Measurements from ENCODE around the gene CARD6.
"Not testable (repeated sequence)": the region's sequence is repeated elsewhere in the genome, so short reads cannot be mapped to it uniquely, and the experiment has no call there.

Gene CARD6, protein sequence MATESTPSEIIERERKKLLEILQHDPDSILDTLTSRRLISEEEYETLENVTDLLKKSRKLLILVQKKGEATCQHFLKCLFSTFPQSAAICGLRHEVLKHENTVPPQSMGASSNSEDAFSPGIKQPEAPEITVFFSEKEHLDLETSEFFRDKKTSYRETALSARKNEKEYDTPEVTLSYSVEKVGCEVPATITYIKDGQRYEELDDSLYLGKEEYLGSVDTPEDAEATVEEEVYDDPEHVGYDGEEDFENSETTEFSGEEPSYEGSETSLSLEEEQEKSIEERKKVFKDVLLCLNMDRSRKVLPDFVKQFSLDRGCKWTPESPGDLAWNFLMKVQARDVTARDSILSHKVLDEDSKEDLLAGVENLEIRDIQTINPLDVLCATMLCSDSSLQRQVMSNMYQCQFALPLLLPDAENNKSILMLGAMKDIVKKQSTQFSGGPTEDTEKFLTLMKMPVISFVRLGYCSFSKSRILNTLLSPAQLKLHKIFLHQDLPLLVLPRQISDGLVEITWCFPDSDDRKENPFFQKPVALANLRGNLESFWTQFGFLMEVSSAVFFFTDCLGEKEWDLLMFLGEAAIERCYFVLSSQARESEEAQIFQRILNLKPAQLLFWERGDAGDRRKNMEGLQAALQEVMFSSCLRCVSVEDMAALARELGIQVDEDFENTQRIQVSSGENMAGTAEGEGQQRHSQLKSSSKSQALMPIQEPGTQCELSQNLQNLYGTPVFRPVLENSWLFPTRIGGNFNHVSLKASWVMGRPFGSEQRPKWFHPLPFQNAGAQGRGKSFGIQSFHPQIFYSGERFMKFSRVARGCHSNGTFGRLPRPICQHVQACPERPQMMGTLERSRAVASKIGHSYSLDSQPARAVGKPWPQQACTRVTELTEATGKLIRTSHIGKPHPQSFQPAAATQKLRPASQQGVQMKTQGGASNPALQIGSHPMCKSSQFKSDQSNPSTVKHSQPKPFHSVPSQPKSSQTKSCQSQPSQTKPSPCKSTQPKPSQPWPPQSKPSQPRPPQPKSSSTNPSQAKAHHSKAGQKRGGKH

DNA sequence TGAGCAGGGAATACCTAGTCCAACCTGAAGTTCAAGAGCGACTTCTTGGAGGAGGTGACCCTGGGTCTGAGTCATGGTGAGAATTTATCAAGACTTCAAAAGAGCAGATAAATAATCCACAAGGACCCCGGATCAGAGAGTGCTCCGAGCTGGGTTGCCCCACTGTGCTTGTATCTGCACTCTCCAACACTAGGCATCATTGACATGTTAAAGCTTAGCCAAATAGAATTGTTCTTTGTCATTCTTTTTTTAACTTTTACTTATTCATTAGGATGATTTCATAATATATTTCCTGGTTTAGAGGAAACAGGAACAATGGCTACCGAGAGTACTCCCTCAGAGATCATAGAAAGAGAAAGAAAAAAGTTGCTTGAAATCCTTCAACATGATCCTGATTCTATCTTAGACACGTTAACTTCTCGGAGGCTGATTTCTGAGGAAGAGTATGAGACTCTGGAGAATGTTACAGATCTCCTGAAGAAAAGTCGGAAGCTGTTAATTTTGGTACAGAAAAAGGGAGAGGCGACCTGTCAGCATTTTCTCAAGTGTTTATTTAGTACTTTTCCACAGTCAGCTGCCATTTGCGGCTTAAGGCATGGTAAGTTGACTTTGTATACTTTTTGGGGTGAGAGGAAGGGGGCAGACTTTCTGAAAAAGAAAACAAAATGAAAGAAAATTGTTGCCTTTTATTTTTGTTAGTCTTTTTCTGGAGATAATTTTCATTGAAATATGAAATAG lies at the start of gene CARD6:
Gene CARD6, plus strand, starts transcription at position 300 of the 738 bp plus-strand sequence. Its CDS starts 16 bp downstream, at position 316.
- WGBS (ENCODE audit: insufficient coverage, insufficient read length): no CpG with 5 or more reads among the region's 9 CpGs
- no peaks in the 10 kb centered on the region for H3K36me3 ChIP-seq (ENCODE audit: control insufficient read depth, insufficient read depth, low read length)
- no peaks in the 10 kb centered on the region for H3K4me1 ChIP-seq (ENCODE audit: control insufficient read depth, insufficient read depth, low read length)
- no peaks in the 10 kb centered on the region for H3K9me3 ChIP-seq (ENCODE audit: control insufficient read depth, insufficient read depth, low read length)
- DNase-seq (ENCODE audit: low read depth, low spot score): no peak
- no peaks in the 10 kb centered on the region for H3K27me3 ChIP-seq (ENCODE audit: control insufficient read depth, insufficient read depth, low read length)
- no peak within 1 kb of the TSS for H3K4me3 ChIP-seq (ENCODE audit: low read length)
- H3K27ac ChIP-seq (ENCODE audit: low read length): no peak within 1 kb of the TSS

DNA sequence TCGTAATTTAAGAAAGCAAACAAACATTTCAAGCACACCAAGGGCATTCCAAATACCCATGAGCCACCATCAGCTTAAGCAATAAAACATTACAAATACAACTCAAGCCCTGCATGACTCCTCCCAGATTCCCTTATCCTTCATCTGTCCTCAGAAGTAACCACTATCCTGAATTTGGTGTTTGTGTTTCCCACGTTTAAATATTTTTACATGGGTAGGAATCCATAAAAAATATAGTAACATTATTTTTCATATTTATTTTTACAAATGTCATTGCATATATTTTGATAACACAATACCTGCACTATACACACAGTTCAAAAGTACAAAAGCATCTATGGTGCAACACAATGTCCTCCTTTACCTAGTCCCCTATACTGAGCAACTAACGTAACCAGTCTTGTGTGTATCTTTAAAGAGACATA lies 49.4 kb upstream of the CARD6 start:
- WGBS (ENCODE audit: insufficient coverage, insufficient read length): no CpG with 5 or more reads among the region's 3 CpGs
- Histone ChIP-seq H3K27me3 (ENCODE audit: control insufficient read depth, insufficient read depth, low read length) (no peaks in the 10 kb centered on the region), H3K4me3 (ENCODE audit: low read length) (no peak overlapping the region), H3K36me3 (ENCODE audit: control insufficient read depth, insufficient read depth, low read length) (no peaks in the 10 kb centered on the region), H3K27ac (ENCODE audit: low read length) (no peak overlapping the region), H3K4me1 (ENCODE audit: control insufficient read depth, insufficient read depth, low read length) (no peaks in the 10 kb centered on the region), H3K9me3 (ENCODE audit: control insufficient read depth, insufficient read depth, low read length) (no peaks in the 10 kb centered on the region)
- DNase-seq (ENCODE audit: low read depth, low spot score): no peak

DNA sequence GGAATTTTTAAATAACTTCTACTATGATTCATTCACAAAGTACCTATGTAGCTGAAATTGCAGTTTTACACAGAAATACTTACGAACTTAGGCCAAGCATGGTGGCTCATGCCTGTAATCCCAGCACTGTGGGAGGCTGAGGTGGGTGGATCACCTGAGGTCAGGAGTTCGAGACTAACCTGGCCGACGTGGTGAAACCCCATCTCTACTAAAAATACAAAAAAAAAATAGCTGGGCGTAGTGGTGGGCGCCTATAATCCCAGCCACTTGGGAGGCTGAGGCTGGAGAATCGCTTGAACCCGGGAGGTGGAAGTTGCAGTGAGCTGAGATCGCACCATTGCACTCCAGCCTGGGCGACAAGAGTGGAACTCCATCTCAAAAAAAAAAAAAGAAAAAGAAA lies 48.5 kb upstream of the CARD6 start:
- H3K4me3 ChIP-seq (ENCODE audit: low read length); DNase-seq (ENCODE audit: low read depth, low spot score); H3K27me3 ChIP-seq (ENCODE audit: control insufficient read depth, insufficient read depth, low read length); H3K9me3 ChIP-seq (ENCODE audit: control insufficient read depth, insufficient read depth, low read length); H3K36me3 ChIP-seq (ENCODE audit: control insufficient read depth, insufficient read depth, low read length); H3K27ac ChIP-seq (ENCODE audit: low read length); H3K4me1 ChIP-seq (ENCODE audit: control insufficient read depth, insufficient read depth, low read length): not testable (repeated sequence)
- no CpG with 5 or more reads among the region's 10 CpGs for WGBS (ENCODE audit: insufficient coverage, insufficient read length)

- H3K27ac ChIP-seq (ENCODE audit: low read length); H3K9me3 ChIP-seq (ENCODE audit: control insufficient read depth, insufficient read depth, low read length); H3K27me3 ChIP-seq (ENCODE audit: control insufficient read depth, insufficient read depth, low read length); H3K4me3 ChIP-seq (ENCODE audit: low read length); H3K4me1 ChIP-seq (ENCODE audit: control insufficient read depth, insufficient read depth, low read length); H3K36me3 ChIP-seq (ENCODE audit: control insufficient read depth, insufficient read depth, low read length); DNase-seq (ENCODE audit: low read depth, low spot score): not testable (repeated sequence)
These were observed 46.8 kb upstream of the CARD6 start for GRCh38 chr5:40794340-40794739.

GRCh38 chr5:40794877-40795276 lies 46.3 kb upstream of the CARD6 start:
- H3K4me1 ChIP-seq (ENCODE audit: control insufficient read depth, insufficient read depth, low read length); H3K4me3 ChIP-seq (ENCODE audit: low read length); DNase-seq (ENCODE audit: low read depth, low spot score): not testable (repeated sequence)

DNA sequence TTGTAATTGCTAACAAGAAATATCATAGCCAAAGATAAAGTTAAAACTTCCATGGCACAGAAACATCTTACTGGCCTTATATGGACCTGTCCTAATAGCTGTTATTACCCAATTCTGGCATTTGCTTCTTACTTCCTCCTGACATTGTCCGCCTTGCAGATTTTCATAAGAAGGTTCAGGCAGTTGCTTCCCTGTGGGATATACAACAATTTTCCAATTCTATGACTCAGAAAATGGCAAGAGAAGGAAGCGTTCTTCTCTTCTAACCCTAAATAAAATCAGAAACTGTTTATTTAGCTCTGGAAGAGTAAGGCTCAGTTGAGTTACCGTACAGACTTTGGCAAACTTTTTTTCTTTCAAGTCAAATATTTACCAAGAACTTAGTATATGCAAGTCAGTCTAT lies 44.7 kb upstream of the CARD6 start:
- Histone ChIP-seq H3K27ac (ENCODE audit: low read length) (no peak overlapping the region), H3K9me3 (ENCODE audit: control insufficient read depth, insufficient read depth, low read length) (no peaks in the 10 kb centered on the region), H3K27me3 (ENCODE audit: control insufficient read depth, insufficient read depth, low read length) (no peaks in the 10 kb centered on the region), H3K4me3 (ENCODE audit: low read length) (no peak overlapping the region), H3K4me1 (ENCODE audit: control insufficient read depth, insufficient read depth, low read length) (no peaks in the 10 kb centered on the region; the same call in 1 of the 2 replicates), H3K36me3 (ENCODE audit: control insufficient read depth, insufficient read depth, low read length) (no peaks in the 10 kb centered on the region)
- no peak for DNase-seq (ENCODE audit: low read depth, low spot score)
- WGBS (ENCODE audit: insufficient coverage, insufficient read length): no CpG with 5 or more reads among the region's 3 CpGs

More at GRCh38 chr5:40794877-40795276, 46.3 kb upstream of the CARD6 start:
- H3K27ac ChIP-seq (ENCODE audit: low read length); H3K36me3 ChIP-seq (ENCODE audit: control insufficient read depth, insufficient read depth, low read length); H3K27me3 ChIP-seq (ENCODE audit: control insufficient read depth, insufficient read depth, low read length); H3K9me3 ChIP-seq (ENCODE audit: control insufficient read depth, insufficient read depth, low read length): not testable (repeated sequence)
- no CpG with 5 or more reads among the region's 3 CpGs for WGBS (ENCODE audit: insufficient coverage, insufficient read length)

- WGBS (ENCODE audit: insufficient coverage, insufficient read length): no CpG with 5 or more reads among the region's 56 CpGs
- DNase-seq (ENCODE audit: low read depth, low spot score): peak; percentile 16
- Histone ChIP-seq H3K27ac (ENCODE audit: low read length) (no peak overlapping the region), H3K4me3 (ENCODE audit: low read length) (peak overlapping the region; percentile 64), H3K27me3 (ENCODE audit: control insufficient read depth, insufficient read depth, low read length) (no peaks in the 10 kb centered on the region), H3K4me1 (ENCODE audit: control insufficient read depth, insufficient read depth, low read length) (no peaks in the 10 kb centered on the region; the same call in 1 of the 2 replicates), H3K36me3 (ENCODE audit: control insufficient read depth, insufficient read depth, low read length) (no peaks in the 10 kb centered on the region), H3K9me3 (ENCODE audit: control insufficient read depth, insufficient read depth, low read length) (no peaks in the 10 kb centered on the region)
These were observed 43.7 kb upstream of the CARD6 start for GRCh38 chr5:40797273-40798011.

- peak; percentile 63 for DNase-seq (ENCODE audit: low read depth, low spot score)
- no peaks in the 10 kb centered on the region for H3K9me3 ChIP-seq (ENCODE audit: control insufficient read depth, insufficient read depth, low read length)
- H3K4me1 ChIP-seq (ENCODE audit: control insufficient read depth, insufficient read depth, low read length): no peaks in the 10 kb centered on the region; the same call in 1 of the 2 replicates
- WGBS (ENCODE audit: insufficient coverage, insufficient read length): no CpG with 5 or more reads among the region's 70 CpGs
- no peak within 1 kb of the TSS for H3K27ac ChIP-seq (ENCODE audit: low read length)
- H3K36me3 ChIP-seq (ENCODE audit: control insufficient read depth, insufficient read depth, low read length): no peaks in the 10 kb centered on the region
- H3K27me3 ChIP-seq (ENCODE audit: control insufficient read depth, insufficient read depth, low read length): no peaks in the 10 kb centered on the region
- H3K4me3 ChIP-seq (ENCODE audit: low read length): peak within 1 kb of the TSS; percentile 64
These were observed 43.0 kb upstream of the CARD6 start, which contains the start of gene PRKAA1 for GRCh38 chr5:40798012-40798800. PRKAA1 (minus strand) TSS chr5:40798374; CDS start chr5:40798189, 185 bp downstream.

DNA sequence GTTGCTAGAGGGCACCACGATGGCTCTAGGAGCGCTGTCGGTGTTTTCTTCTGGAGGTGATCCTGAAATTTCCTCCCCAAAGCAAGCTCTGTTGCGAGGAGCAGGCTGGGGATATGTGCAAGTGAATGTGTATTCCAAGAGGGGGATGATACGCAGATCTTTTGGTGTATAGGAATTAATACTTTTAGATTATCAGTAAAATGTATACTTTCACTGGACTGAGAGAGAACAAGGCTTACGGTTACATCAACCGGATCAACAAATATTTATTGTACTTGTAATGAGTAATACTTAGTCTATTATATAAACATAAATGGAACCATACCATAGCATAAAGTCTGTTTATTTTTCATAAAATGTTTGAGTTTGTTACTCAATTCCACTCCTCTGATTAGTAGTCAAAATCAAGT lies 42.4 kb upstream of the CARD6 start:
- no peaks in the 10 kb centered on the region; the same call in 1 of the 2 replicates for H3K4me1 ChIP-seq (ENCODE audit: control insufficient read depth, insufficient read depth, low read length)
- no CpG with 5 or more reads among the region's 7 CpGs for WGBS (ENCODE audit: insufficient coverage, insufficient read length)

More for the DNA sequence above, 42.4 kb upstream of the CARD6 start:
- H3K9me3 ChIP-seq (ENCODE audit: control insufficient read depth, insufficient read depth, low read length): no peaks in the 10 kb centered on the region
- H3K27ac ChIP-seq (ENCODE audit: low read length): no peak overlapping the region
- no peaks in the 10 kb centered on the region for H3K36me3 ChIP-seq (ENCODE audit: control insufficient read depth, insufficient read depth, low read length)
- H3K27me3 ChIP-seq (ENCODE audit: control insufficient read depth, insufficient read depth, low read length): no peaks in the 10 kb centered on the region
- DNase-seq (ENCODE audit: low read depth, low spot score): no peak
- peak overlapping the region; percentile 59; the same call in 1 of the 2 replicates for H3K4me3 ChIP-seq (ENCODE audit: low read length)
